Activated T-helper 9 cell treated with anti-CD3 and anti-CD28 coated beads, Interleukin-2, amount 50 U/mL, for 16 hours (primary cell): ENCODE measurements around the gene PDGFB.

Experiments used
- DNase-seq: peaks from one replicate; pipeline ENCODE4 v3.0.0-alpha.2; 2020; ENCODE audit warnings: low read depth

The PDGFB gene

DNA sequence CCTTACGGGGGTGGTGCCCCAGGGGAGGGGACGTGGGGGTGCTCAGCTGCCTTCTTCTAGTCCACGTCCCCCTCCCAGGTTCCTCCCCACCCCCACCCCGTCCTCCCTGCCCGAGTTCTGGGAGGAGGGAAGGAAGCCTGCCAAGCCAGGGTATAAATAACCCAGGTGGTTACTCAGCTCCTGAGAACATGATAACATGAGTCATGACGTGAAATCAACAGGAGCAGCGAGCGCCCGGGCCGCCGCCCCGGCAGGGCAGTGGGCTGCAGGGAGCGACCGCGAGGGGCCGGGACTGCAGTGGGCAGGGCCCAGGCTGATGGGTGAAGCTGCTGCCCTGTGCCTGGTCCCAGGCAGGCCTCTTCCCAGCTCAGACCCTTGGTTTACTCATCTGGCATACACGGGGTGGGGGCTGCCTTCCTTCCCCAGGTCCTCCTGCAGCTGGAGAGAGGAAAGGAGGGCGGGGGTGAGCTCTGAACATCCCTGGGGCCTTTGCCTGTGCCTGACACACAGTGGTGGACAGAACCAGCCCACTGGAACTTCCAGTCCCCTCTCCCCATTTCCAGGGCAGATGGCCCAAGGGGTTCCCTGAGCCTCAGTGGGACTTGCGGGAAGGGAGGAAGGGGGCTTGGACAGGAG, 8.8 kb upstream of the PDGFB start:
- no peak for DNase-seq

DNA sequence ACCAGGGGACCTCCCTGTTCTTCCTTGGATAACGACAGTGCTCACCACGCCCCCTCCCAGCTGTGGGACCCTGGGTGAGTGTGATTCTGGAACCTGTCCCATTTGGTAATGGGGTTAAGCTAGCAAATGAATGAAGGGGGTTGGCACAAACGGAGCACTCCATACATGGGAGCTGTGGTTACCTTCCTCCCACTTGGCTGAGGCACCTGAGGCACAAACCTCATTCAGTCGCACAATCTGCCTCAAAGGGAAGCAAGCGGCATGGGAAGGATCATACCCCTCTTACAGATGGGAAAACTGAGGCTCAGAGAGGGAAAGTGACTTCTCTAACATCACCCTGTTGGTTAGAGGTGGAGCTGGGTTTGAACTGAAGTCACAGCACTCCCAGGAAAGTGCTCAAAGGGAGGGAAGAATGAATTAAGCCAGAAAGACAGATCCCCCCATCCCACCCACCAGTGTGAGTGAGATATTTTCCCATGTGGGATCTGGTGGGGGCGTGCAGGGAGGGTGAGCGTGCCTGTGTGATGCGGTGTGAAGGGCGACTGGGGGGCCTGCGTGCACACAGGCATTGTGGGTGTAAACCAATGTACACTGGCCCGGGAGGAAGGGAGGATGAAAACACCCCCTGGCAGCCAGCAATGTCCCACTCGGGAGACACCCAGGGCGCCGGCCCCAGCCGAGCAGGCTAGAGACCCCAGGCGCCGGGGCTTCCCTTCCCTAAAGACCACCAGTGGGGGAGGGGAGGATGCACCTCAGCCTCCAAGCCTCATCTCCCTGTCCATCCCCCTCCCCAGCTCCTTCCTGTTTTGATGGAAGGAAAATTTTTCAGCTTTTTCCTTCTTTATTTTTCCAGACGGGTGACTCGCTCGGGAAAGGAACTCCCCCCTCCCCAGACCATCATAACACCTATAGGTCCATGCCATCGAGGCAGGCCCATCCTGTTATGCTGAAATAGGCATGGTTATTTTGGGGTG, 8.0 kb upstream of the PDGFB start:
- no peak for DNase-seq

GRCh38 chr22:39251762-39252460, 7.1 kb upstream of the PDGFB start:
- DNase-seq, result no peak

DNA sequence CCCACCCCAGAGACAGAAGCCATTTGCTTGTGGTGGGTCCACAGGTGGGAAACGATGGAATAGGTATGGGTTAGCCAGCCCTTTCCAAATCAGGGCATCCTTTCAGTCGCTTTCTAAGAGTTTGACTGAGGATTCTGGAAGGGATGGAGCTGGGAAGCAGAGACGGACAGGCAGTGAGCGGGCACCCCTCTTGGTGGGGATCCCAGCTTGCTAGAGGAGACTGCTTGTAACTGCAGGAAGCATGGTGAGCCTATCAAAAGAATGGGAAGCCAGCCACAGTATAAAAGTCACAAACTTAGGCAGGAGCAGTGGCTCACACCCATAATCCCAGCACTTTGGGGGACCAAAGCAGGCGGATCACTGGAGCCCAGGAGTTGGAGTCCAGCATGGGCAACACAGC, 6.1 kb upstream of the PDGFB start:
- no peak for DNase-seq

DNA sequence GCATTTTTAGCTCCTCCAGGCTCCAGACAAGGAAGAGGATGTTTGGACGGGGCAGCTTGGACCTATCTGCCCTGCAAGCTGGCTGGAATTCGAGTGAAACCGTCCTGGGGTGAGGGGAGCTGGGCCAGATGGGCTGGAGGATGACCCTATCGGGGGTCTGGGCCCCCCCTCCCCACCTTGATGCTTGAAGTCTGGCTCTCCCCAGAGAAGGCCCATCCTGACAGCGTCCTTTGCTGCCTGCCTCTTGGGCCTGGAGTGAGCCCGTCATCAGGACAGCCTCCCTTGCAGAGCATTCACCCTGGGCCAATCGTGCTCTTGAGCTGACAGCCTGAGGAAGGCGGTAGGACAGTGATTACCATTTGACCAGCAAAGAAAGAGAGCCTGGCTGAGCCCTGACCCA, 5.3 kb upstream of the PDGFB start:
- DNase-seq, result no peak

DNA sequence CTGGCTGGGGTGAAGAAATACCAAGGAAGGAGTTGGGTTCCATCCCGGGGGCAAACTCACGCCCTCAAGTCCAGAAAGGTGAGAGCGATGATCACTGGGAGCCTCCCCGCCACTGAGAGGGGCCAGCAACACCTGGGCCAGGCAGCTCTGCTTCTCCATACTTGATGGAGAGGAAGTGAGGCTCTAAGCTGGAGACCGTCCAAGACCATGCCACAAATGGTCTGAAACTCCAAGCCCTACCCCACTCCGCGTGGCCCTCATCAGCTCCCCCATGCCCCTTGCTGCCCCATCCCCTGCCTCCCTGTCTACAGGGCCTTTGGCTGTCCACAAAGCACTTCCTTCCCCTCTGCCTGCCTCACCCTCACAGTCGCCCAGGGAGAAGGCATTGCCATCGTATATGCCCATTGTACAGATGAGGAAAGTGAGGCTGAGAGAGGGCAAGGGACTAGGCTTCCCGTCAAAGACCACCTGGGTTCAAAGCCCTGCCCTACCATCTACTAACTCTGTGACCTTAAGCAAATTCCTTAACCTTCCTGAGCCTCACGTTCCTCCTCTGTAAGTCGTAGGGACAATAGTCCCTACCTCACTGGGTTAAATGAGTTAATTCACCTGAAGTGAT, 4.4 kb upstream of the PDGFB start:
- DNase-seq, result no peak

DNA sequence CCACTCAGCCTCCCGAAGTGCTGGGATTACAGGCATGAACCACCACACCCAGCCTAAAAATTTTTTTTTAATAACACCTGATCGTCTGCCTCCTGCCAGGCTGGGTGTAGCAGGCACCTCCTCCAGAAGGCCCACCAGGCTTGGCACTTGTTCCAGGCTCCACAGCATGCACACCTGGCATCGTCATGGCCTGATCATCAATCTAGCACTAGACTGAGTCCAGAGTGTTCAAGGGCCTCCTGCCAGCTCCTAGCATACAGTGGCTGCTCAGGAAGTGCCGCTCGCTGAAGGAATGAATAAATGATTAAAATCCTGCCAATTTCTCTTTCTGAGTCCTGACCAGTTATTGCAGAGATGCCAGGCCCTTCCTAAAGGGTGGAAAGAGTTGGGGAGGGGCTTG, 3.5 kb upstream of the PDGFB start:
- no peak for DNase-seq

DNA sequence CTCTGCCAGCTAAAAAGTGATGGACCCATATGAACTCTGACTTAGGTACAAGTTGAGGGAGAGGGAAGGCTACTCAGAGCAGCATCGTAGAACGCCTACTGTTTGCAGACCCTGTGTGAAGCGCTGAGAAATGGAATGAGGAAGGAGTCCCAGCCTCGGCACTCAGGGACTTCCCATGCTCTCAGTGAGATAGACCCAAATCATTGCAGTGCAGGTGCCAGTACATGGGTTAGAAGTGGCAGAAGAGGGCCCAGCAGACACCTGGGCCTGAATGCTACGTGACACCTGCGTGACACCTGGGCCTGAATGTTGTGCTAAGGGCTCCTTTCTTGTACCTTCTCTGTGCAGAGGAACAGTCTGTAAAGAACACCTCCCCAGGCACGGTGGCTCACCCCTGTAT, 2.6 kb upstream of the PDGFB start:
- DNase-seq, result no peak

DNA sequence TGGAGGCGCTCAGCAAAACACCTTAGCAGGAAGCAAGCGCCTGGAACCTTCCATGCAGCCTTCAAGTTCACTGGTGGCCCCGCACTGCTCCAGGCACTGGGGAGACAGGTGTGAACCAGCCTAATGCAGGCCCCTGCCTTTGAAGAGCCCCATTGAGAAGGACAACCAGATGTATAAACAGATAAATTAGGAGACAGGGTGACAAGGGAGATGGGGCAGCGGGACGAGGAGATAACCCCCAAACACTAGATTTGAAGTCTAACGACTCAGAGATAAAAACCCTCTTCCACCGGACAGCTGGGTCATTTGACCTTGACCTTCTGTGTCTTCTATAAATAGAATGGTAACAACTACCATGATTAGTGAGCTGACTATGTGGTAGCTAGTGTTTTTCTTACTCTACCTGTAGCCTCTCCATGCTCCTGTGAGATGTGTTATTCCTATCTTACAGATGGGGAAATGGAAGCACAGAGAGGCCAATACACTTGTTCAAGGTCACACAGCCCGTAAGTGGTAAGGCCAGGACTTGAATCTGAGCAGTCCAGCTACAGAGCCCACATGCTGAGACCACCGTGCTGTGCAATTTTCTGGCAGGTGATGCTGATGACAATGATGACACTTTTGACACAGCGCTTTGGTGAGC, 2.0 kb upstream of the PDGFB start:
- DNase-seq, result no peak

DNA sequence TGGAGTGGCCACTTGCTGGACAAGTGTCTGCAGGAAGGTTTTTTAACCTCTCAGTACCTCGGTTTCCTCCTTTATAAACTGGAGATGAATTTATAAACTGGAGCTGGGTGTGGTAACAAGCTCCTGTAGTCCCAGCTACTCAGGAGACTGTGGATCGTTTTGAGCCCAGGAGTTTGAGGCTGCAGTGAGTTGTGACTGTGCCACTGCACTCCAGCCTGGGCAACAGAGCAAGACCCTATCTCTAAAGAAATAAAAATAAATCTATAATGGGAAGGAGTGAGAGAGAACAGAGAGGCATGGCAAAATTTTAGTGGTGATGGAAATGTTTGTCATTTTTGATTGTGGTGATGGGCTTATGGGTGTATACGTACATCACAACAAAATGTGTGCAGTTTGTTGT, 1.4 kb upstream of the PDGFB start:
- no peak for DNase-seq

GRCh38 chr22:39245130-39246039, 603 bp upstream of the PDGFB start:
- no peak for DNase-seq

DNA sequence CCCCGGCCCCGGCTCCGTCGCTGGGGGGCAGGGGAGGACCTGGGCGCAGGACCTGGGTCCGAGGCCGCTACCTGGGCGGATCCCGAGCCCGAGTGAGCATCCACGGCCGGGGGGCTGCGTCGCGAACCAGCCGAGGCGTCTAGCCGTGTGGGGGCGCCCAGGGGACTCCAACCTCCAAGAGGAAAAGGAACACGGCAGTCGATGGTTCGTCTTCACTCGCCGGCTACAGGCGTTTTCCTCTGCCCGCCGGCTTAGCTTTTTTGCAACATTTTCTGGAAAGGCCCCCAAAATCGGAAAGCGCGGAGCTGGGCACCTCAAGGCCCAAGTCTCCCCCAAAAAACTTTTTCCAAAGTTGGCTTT, 666 bp downstream of the PDGFB start:
- DNase-seq, result no peak

DNA sequence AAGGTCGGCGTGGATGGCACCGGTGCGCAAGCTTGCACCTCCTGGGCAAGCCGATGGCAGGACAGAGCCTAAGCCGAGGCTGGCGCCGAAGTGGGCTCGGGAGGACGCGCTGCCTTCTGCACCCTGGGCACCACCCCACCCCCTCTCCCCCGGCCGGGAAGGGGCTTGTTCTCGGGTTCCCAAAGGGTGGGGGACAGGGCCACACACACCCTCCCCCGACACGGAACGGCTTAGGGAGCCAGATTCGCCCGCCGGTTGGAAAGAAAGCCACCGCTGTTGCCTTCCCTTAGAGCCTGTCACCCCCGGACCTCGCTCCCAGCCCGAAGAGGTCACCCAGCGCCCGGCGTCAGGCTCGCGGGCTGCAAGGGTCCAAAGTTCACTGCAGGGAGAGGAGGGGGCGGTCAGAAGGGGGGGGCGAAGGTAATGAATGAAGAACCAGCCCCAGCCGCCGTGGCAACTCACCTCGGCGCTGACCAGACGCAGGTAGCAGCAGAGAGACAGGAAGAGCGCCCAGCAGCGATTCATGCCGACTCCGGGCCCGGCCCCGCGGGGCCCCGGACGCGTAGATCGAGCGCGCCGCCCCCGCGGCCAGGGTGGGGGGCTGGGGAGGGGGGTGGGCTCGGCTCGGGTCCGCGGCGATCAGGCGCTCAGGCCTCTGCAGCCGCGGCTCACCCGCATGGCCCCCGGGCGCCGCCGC, 1.2 kb downstream of the PDGFB start:
- no peak for DNase-seq

DNA sequence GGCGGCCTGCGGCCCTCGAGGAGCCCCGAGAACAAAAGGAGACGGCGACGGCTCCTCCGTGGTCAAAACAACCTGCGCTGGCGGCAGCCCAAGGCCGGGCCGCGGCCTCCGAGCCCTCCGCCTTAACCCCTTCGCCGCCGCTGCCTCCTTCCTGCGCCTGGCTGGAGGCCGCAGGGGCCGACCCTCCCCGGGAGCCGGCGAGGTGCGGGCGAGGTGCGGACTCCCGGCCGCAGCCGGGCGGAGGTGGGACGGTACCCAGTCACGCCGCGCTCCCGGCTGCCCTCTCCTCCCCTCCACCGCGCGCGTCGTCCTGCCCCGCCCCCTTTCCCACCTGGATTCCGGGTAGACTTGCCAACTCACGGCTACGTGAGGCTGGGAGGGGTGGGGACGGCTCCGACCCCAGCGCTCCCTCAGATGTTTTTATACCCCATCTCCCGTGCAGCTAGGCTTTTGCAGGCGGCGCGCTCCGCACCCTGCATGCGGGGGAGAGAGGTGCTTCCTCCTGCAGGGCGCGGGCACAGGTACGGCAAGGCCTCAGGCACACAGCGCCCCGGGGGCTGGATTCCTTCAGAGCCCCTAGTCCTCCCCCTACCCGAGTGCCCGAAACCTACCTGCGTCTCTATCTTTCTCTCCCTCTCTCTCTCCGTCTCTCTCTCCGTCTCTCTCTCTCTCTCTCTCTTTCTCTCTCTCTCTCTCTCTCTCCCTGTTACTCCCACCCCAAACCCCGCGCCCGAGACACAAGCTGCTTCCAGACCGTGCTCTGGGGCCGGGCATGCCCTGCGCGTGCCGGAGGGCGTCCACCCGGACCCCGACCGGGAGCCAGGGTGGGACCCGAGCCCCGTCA, 2.0 kb downstream of the PDGFB start:
- DNase-seq, result no peak

- DNase-seq, result no peak
Measured at GRCh38 chr22:39241794-39242594, 2.8 kb downstream of the PDGFB start.

GRCh38 chr22:39240831-39241793, 3.7 kb downstream of the PDGFB start:
- no peak for DNase-seq
